GM21619 (cell line): ENCODE measurements around the gene BMP10.

Experiments
- ATAC-seq: cut with Tn5 transposase; IDR thresholded peaks from one replicate; pipeline ENCODE4 v1.9.1; 2021; ENCODE audit not compliant: unreplicated experiment

BMP10 gene

GRCh38 chr2:68853915-68854314, 17.3 kb downstream of the BMP10 start:
- ATAC-seq: no peak

DNA sequence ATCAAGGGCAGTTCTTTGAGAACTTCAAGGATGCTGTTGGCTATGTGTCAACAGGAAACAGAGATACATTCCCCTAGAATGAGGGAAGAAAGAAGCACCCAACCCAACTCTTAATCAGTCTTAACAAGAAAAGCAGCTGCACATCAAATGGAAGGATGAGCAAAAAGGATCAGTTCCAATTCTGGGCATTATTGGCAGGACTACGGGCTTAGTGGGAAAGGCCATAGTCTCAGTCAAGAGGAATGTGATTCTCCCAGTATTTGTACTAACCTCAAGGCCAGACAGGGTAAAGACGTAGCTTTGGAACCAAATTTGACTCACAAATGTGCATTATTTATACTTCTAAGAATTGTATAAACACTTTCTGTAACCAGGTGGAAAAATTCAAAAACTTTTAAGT, 18.2 kb downstream of the BMP10 start:
- no peak for ATAC-seq

DNA sequence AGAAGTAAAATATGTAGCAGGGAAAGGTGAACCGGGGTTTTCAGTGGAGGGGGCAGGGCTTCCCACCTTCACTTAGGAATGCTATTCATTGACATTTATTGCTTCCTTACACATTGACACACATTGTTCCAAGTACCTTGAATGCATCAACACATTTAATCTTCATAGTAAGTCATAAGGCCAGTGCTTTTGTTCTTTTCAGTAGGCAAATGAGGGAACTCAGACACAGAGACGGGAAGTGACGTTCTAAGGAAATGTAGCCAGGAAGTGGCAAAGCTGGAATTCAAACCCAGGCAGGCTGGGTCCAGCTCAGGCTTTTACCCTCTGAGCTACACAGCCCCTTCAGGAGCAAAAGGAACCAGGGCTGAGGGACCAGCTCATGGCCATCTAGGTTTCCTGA, 20.7 kb downstream of the BMP10 start:
- ATAC-seq: no peak

- no peak for ATAC-seq
These were observed 21.6 kb downstream of the BMP10 start for GRCh38 chr2:68849579-68850030.

DNA sequence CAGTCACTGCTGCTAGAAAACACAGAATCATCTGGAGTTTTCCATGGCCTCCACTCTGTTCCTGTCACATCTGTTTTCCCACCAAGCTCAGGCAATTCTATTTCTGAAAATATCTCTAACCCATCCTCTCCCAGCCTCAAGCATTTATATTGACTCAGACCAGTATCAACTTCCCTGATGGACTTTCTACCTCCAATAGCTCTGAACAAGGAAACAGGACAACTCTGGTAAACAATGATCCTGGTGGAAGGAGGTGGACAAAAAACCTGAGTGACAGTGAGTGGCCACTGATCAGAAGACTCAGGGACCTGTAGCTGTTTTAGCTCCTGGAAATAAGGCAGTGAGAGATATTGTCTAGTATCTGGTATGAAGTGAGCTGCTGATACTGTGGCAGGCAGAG, 23.4 kb downstream of the BMP10 start:
- ATAC-seq: no peak

- no peak for ATAC-seq
These were observed 25.1 kb downstream of the BMP10 start for GRCh38 chr2:68846091-68846490.

DNA sequence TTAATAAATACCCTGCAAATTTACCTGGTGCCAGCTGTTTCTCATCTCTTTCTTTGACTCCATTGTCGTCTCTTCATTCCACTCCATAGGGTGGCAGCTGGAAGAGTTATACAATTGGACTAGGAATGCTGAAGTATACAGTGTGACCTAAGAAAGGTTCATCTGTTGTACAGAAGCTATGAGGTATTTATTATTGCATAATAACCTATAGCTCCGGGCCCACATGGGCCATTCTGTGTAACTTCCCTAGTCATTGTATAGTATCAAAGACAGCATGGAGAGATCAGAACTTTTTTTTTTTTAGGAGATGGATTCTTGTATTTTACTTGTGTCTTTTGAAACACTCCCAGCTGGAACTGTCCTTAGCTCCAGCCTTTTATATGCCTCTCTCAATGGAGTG, 26.2 kb downstream of the BMP10 start:
- no peak for ATAC-seq

GRCh38 chr2:68839260-68839833, 31.9 kb downstream of the BMP10 start:
- ATAC-seq: no peak

GRCh38 chr2:68838641-68839040, 32.6 kb downstream of the BMP10 start:
- ATAC-seq: no peak

GRCh38 chr2:68837861-68838341, 33.3 kb downstream of the BMP10 start:
- ATAC-seq: peak; percentile 63

GRCh38 chr2:68837164-68837860, 33.9 kb downstream of the BMP10 start:
- ATAC-seq: peak; percentile 35

DNA sequence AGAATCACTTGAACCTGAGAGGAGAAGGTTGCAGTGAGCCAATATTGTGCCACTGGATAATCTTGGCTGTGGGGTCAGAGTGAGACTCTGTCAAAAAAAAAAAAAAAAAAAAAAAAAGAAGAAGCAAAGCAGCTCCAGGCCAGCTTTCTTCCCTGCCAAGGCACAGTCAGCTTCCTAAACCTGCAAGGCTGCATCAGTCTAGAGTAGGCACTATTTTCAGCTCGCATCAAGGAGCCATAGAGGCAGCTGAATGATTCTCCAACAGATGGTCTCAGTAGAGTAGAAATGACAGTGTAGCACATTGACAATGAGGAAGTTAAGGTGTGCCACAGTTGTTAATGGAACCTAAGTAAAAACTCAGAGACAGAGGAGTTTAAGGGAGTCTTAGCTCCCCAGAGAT, 35.6 kb downstream of the BMP10 start:
- ATAC-seq: no peak

GRCh38 chr2:68834737-68835376, 36.3 kb downstream of the BMP10 start:
- no peak for ATAC-seq

- no peak for ATAC-seq
These were observed 38.0 kb downstream of the BMP10 start for GRCh38 chr2:68833162-68833561.

DNA sequence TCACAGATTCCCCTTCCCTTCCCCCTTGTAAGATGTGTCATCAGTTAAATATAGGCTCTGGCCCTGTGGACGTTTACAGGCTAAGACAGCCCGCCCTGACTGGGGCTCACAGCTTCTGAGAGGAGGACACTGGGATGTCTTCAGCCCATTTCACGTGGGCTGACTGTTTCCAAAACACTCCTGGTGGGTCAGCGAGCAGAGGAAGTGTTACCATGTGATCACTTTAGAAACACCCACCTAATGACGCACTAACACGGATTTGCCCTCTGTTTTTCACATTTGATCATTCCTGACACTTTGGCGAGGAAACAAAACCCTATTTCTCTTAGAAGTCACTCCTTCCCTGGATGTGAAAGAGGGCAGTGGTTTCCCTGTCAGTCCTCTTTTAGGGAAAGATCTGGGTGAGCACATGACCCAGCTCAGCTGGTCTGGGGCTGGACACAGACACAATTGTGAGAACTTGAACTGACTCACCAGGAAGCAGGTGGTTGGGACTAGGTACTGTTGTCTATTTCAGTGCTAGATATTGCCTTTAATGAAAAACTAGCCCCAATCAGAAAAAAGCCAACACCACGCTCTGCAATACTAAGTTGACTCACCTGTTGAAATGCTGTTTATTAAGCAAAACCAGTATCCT, 38.8 kb downstream of the BMP10 start:
- ATAC-seq: peak; percentile 68

DNA sequence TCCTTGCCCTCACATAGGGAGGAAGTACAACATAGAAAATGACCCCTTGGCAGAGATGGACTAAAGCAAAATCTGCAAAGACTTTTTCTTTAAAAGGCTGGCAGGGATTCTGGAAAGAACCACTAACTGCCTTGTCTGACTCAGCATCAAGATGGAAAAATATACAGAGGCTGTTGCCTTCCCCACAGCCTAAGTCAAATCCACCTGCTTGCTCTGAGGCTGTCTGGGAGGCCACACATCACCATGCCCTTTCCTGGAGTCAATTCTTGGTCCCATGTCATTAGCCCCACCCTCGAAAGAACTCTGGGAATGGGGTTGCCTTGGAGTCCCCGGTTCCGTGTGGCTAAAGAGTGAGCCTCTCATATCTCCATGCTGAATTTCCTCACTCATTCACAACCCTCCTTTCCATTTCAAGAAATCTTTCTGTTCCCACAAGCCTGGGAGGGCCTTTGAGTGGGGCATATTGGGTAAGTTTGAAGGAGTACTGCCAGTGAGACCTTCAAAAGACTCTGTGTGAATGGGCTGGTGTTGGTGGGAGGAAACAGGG, 39.4 kb downstream of the BMP10 start:
- ATAC-seq: no peak

GRCh38 chr2:68829749-68830148, 41.4 kb downstream of the BMP10 start:
- ATAC-seq: no peak

DNA sequence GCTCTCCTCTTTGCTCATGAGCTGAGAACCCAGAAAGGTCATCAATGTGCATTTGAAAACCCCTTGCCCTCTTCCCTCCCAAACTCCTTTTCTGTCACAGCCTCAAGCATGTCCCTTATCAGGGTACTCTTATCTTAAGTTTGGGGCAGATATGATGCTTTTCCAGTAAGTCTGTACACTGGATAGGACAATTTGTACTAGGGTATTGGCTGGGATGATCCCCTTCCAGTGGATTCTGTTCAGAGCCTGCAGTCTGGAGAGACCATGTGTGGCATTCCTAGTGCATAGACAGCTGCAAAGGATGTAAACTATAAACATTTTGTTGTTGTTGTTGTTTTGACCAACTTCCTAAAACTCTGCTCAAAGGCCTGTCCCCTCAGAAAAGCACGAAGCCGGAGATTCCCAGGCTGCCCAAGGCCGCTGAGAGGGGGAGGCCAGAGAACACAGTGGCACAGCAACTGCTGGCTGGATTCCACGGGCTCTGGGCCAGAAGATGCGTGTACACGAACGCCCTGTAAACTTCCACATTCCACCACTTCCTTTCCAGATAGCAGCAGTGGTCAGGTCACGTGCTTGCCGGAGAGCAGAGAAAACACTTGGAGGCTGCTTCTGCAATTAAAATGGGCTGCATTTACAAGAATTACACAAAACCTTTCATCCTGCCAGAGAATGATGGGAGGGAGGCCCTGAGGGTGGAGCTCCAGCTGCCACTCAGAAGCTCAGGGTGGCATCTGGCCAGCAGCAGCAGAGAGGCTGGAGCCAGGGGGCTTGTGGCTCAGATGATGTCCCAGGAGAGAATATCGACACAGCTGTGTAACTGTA, 42.1 kb downstream of the BMP10 start:
- ATAC-seq: no peak

DNA sequence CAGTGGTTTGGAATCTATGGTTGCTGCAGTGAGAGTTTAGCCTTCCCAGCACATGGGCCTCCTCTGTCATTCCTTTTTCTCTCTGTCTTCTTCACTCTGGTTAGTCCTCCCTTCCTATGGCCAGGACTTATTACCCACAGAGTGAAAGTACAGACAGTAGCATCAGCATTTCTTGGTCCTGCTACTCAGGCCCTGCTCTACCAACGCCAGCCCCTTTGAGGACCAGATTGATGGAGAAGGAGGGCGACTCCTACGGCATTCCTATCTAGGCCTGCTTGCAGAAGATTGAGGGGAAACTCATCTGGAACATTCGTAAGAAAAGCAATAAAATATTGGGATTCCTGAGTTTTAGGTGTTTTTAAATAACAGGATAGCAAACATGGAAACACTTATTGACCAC, 43.5 kb downstream of the BMP10 start:
- ATAC-seq: no peak

- no peak for ATAC-seq
These were observed 45.3 kb downstream of the BMP10 start for GRCh38 chr2:68825866-68826265.

GRCh38 chr2:68824831-68825230, 46.4 kb downstream of the BMP10 start:
- no peak for ATAC-seq
